Panc1 (cell line): ENCODE data around the gene RNU2-63P. TPM values are rescaled to one million over a fixed set of nuclear protein-coding genes. Genes with fewer than 3 reads are reported as not detected.
"Not testable (repeated sequence)": the region's sequence is repeated elsewhere in the genome, so short reads cannot be mapped to it uniquely, and the experiment has no call there.

Experiments
- ATAC-seq: fragments of 200-7000 bp; cut with Tn5 transposase; 2 replicates; pipeline ENCODE4 v1.9.1; 2020; ENCODE audit warnings: mild to moderate bottlenecking, moderate library complexity
- BruUV-seq: library from RNA; stranded (reverse); fragments of 400-500 nt; replicated peaks from 2 replicates; lab custom pipeline; 2021; lab: Mats Ljungman, UMichigan
- CTCF ChIA-PET: fragments of 300-600 bp; sonication (Branson Sonifier 250); formaldehyde crosslinking; loops from one replicate; lab custom pipeline; 2022; ENCODE audit warnings: antibody characterized with exemption; lab: Charles Lee
- POLR2A ChIA-PET: fragments of 300-600 bp; sonication (Branson Sonifier 250); formaldehyde crosslinking; loops from one replicate; lab custom pipeline; 2022; ENCODE audit warnings: antibody characterized with exemption; lab: Charles Lee
- DNase-seq: peaks from one replicate; pipeline ENCODE4 v3.0.0-alpha.2; 2010; ENCODE audit warnings: low read depth, low spot score
- H3K27ac ChIP-seq: 2 replicates; pipeline ENCODE4 v1.5.1; 2011; ENCODE audit warnings: mild to moderate bottlenecking, low read length, inconsistent platforms
- H3K27me3 ChIP-seq: fragments of 200-500 bp; sonication (Bioruptor generic); 2 replicates; pipeline ENCODE4 v1.6.0; 2014; ENCODE audit warnings: low read length, inconsistent platforms; ENCODE audit not compliant: control insufficient read depth, insufficient read depth
- H3K36me3 ChIP-seq: fragments of 200-500 bp; sonication (Bioruptor generic); 2 replicates; pipeline ENCODE4 v1.5.1; 2014; ENCODE audit warnings: inconsistent platforms, mild to moderate bottlenecking, low read length, moderate library complexity; ENCODE audit not compliant: control insufficient read depth, insufficient read depth
- H3K4me1 ChIP-seq: 2 replicates; pipeline ENCODE4 v1.5.1; 2011; ENCODE audit warnings: inconsistent platforms, mild to moderate bottlenecking, low read length, moderate library complexity; ENCODE audit not compliant: control insufficient read depth, insufficient read depth
- H3K4me3 ChIP-seq, 2 experiments: 2 replicates each; pipeline ENCODE4 v1.5.1; 2011 to 2012; ENCODE audit warnings: low read depth in 2 of 2, low read length in 2 of 2, mild to moderate bottlenecking in 2 of 2, inconsistent platforms in 1 of 2, moderate library complexity in 1 of 2
- H3K9me3 ChIP-seq: fragments of 200-500 bp; sonication (Bioruptor generic); 2 replicates; pipeline ENCODE4 v1.5.1; 2014; ENCODE audit warnings: low read depth, mild to moderate bottlenecking, inconsistent platforms, low read length, moderate library complexity; ENCODE audit not compliant: control insufficient read depth, insufficient read depth
- CTCF ChIP-seq: fragments of 450-650 bp; IDR thresholded peaks from 2 replicates; pipeline ENCODE4 v1.5.1; 2017; ENCODE audit warnings: mild to moderate bottlenecking
- POLR2AphosphoS5 ChIP-seq: IDR thresholded peaks from 2 replicates; pipeline ENCODE4 v1.6.1; 2012; ENCODE audit warnings: mild to moderate bottlenecking, low read depth, low read length, moderate library complexity
- REST ChIP-seq, 2 experiments: IDR thresholded peaks; 2 replicates each; pipeline ENCODE4 v1.6.1; 2011 to 2012; ENCODE audit warnings: low read depth in 2 of 2, control low read depth in 1 of 2, low read length in 1 of 2, mild to moderate bottlenecking in 1 of 2, moderate library complexity in 1 of 2; ENCODE audit not compliant: insufficient read depth in 1 of 2
- SIN3A ChIP-seq: IDR thresholded peaks from 2 replicates; pipeline ENCODE4 v1.6.1; 2012; ENCODE audit warnings: low read depth, mild to moderate bottlenecking, low read length, moderate library complexity, borderline replicate concordance; ENCODE audit not compliant: insufficient read depth
- TCF7L2 ChIP-seq: IDR thresholded peaks from 2 replicates; pipeline ENCODE4 v1.6.1; 2011; ENCODE audit warnings: mild to moderate bottlenecking, low read depth, low read length, inconsistent platforms
- in situ Hi-C: cut with HindIII; loops from 2 replicates; pipeline ENCODE4 v1.10.0; 2016; ENCODE audit warnings: low sequenced_read_pairs, low pct_unique_long_range_greater_than_20kb
- intact Hi-C: fragments of 100-400 bp; cut with micrococcal nuclease; formaldehyde crosslinking; loops from one replicate; pipeline ENCODE4 v1.10.0; 2022; ENCODE audit not compliant: unreplicated experiment
- total RNA-seq: library from RNA; stranded (reverse); gene quantifications from one replicate; pipeline ENCODE4 v1.2.1, GENCODE V29; 2021; ENCODE audit not compliant: unreplicated experiment

Gene RNU2-63P
- total RNA-seq, 1 experiment from 2014 or later: 14.0 TPM

GRCh38 chr2:88018077-88018805 is 1.9 kb upstream of the RNU2-63P start:
- DNase-seq, H3K4me3 ChIP-seq, intact Hi-C loops, BruUV-seq, ATAC-seq, H3K36me3 ChIP-seq, H3K27me3 ChIP-seq, H3K9me3 ChIP-seq, in situ Hi-C loops, H3K4me1 ChIP-seq, CTCF ChIA-PET, H3K27ac ChIP-seq: not testable (repeated sequence)
- POLR2A ChIA-PET: interaction anchor here (0.6 kb wide), 1 partner anchor 68 kb away, joined by 5 read pairs; no protein-coding TSS in a partner anchor

GRCh38 chr2:88017780-88018038 is 1.4 kb upstream of the RNU2-63P start:
- H3K27ac ChIP-seq: peak overlapping the region; percentile 98
- H3K4me3 ChIP-seq: peak overlapping the region; percentile 73 to 98
- H3K4me1 ChIP-seq, H3K9me3 ChIP-seq, in situ Hi-C loops, H3K36me3 ChIP-seq, intact Hi-C loops, BruUV-seq, H3K27me3 ChIP-seq, CTCF ChIA-PET, DNase-seq, ATAC-seq: not testable (repeated sequence)
- POLR2A ChIA-PET: interaction anchor here (0.6 kb wide), 1 partner anchor 69 kb away, joined by 5 read pairs; no protein-coding TSS in a partner anchor

- ChIA-PET CTCF (no interaction called here), POLR2A (interaction anchor here (0.6 to 2.0 kb wide), 2 partner anchors 37 to 69 kb away, joined by 5 read pairs; no protein-coding TSS in a partner anchor)
- intact Hi-C loops: no loop called here
- peak; percentile 76 for ATAC-seq
- Histone ChIP-seq H3K27ac (peak overlapping the region; percentile 98), H3K27me3 (no peaks in the 10 kb centered on the region), H3K9me3 (no peaks in the 10 kb centered on the region), H3K36me3 (no peaks in the 10 kb centered on the region), H3K4me3 (peak overlapping the region; percentile 73 to 98), H3K4me1 (peaks cover 6% of the 10 kb centered on the region; the same call in 1 of the 2 replicates)
- in situ Hi-C loops: no loop called here
- no TSS peak for BruUV-seq
- peak; percentile 45 for DNase-seq
- TF ChIP-seq POLR2AphosphoS5: no peak
- TF ChIP-seq REST (IDR thresholded peaks at IDR 0.05; ENCODE audit: insufficient read depth in 1 of 2, low read depth in 2 of 2, low read length in 1 of 2): no peak
- no peak for TF ChIP-seq CTCF
- peak; percentile 32; the same call in 1 of the 2 replicates for TF ChIP-seq SIN3A
- no peak for TF ChIP-seq TCF7L2
Observed at GRCh38 chr2:88016960-88017779, 823 bp upstream of the RNU2-63P start.
